ENCODE data around the gene PSPC1.
A peak's percentile ranks its signal among the peaks of the same experiment; 100 is the strongest.
"Not testable (repeated sequence)": the region's sequence is repeated elsewhere in the genome, so short reads cannot be mapped to it uniquely, and the experiment has no call there.

The PSPC1 gene

DNA sequence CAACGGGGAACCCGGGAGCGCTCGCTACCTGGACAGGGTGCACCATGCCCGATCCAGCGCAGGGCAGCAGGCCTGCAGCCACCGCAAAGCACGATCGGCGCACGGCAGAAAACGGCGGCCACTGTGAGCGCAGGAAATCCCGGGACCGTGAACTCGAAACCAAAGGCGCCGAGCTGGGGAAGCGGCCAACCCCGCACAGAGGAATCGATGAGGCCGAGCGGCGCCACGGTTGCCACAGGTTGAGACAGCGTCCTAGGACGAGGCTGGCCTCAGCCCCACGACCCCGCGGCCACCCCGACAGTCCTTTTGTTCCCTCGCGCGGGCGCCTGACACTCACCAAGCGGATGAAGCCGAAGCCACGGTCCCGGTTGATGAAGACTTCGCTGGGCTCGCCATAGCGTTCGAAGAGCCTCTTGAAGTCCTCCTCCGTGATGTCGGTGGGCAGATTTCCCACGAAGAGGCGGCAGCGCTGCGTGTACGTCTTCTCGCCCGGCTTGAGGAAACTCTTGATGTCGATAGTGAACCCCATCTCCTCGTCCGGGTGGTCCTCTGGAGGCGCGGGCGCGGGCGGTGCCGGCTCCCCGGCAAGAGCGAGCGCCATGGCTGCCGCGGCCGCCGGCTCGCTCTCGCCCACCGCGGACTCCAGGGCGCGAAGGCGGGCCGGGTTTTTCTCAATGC lies 557 bp downstream of the PSPC1 start:
- in situ Hi-C loops (cut with MboI; ENCODE audit: low pct_unique_long_range_greater_than_20kb, low sequenced_read_pairs, unreplicated experiment) = no loop called here
- TF ChIP-seq, protein P1, sequence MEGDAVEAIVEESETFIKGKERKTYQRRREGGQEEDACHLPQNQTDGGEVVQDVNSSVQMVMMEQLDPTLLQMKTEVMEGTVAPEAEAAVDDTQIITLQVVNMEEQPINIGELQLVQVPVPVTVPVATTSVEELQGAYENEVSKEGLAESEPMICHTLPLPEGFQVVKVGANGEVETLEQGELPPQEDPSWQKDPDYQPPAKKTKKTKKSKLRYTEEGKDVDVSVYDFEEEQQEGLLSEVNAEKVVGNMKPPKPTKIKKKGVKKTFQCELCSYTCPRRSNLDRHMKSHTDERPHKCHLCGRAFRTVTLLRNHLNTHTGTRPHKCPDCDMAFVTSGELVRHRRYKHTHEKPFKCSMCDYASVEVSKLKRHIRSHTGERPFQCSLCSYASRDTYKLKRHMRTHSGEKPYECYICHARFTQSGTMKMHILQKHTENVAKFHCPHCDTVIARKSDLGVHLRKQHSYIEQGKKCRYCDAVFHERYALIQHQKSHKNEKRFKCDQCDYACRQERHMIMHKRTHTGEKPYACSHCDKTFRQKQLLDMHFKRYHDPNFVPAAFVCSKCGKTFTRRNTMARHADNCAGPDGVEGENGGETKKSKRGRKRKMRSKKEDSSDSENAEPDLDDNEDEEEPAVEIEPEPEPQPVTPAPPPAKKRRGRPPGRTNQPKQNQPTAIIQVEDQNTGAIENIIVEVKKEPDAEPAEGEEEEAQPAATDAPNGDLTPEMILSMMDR (IDR thresholded peaks at IDR 0.05; ENCODE audit: extremely low read depth, insufficient read depth, missing control alignments) = no peak
- peak; percentile 53 for DNase-seq (ENCODE audit: low spot score)

DNA sequence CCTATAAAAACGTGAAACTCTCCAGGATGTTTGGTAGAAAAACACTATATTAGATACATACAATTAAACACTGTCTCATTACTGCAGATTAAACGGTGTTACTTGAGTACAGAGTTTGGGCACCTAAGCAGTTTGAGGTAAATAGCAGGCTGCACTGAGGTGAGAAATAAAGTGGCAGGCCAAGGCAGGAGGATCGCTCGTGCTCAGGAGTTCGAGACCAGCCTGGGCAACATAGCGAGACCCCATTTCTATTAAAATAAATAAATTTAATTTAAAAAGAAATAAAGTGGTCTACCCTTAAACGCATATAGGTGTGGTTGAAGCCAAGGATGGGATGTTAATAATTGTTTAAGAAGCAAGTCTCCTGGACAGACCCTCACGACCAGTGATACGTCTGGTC lies 1.2 kb downstream of the PSPC1 start:
- TF ChIP-seq, protein P1 (IDR thresholded peaks at IDR 0.05; ENCODE audit: extremely low read depth, insufficient read depth, missing control alignments) = no peak
- DNase-seq (ENCODE audit: low spot score) = no peak
- in situ Hi-C loops (cut with MboI; ENCODE audit: low pct_unique_long_range_greater_than_20kb, low sequenced_read_pairs, unreplicated experiment) = no loop called here

- in situ Hi-C loops (cut with MboI; ENCODE audit: low pct_unique_long_range_greater_than_20kb, low sequenced_read_pairs, unreplicated experiment); DNase-seq (ENCODE audit: low spot score): not testable (repeated sequence)
Observed at GRCh38 chr13:19780753-19781418, 1.9 kb downstream of the PSPC1 start.

GRCh38 chr13:19772306-19772705 lies 10.4 kb downstream of the PSPC1 start:
- in situ Hi-C loops (cut with MboI; ENCODE audit: low pct_unique_long_range_greater_than_20kb, low sequenced_read_pairs, unreplicated experiment) = no loop called here
- DNase-seq (ENCODE audit: low spot score) = no peak
- TF ChIP-seq, protein P1 (IDR thresholded peaks at IDR 0.05; ENCODE audit: extremely low read depth, insufficient read depth, missing control alignments) = no peak

GRCh38 chr13:19769854-19770253 lies 12.9 kb downstream of the PSPC1 start:
- in situ Hi-C loops (cut with MboI; ENCODE audit: low pct_unique_long_range_greater_than_20kb, low sequenced_read_pairs, unreplicated experiment) = no loop called here
- TF ChIP-seq, protein P1 (IDR thresholded peaks at IDR 0.05; ENCODE audit: extremely low read depth, insufficient read depth, missing control alignments) = no peak
- no peak for DNase-seq (ENCODE audit: low spot score)

GRCh38 chr13:19767966-19768365 lies 14.8 kb downstream of the PSPC1 start:
- in situ Hi-C loops (cut with MboI; ENCODE audit: low pct_unique_long_range_greater_than_20kb, low sequenced_read_pairs, unreplicated experiment) = no loop called here
- TF ChIP-seq, protein P1 (IDR thresholded peaks at IDR 0.05; ENCODE audit: extremely low read depth, insufficient read depth, missing control alignments) = no peak

DNA sequence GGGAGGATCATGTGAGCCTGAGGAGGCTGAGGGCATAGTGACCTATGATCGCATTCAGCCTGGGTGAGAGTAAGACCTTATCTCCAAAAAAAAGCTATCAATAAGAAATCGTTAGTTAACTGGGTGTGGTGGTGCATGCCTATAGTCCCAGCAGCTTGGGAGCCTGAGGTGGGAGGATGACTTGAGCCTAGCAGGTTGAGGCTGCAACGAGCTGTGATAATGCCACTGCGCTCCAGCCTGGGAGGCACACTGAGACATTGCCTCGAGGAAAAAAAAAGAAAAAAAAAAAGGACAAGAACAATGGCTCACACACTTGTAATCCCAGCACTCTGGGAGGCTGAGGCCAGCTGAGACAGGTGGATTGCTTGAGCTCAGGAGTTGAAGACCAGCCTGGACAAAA lies 16.2 kb downstream of the PSPC1 start:
- TF ChIP-seq, protein P1 (IDR thresholded peaks at IDR 0.05; ENCODE audit: extremely low read depth, insufficient read depth, missing control alignments) = no peak
- DNase-seq (ENCODE audit: low spot score) = no peak
- in situ Hi-C loops (cut with MboI; ENCODE audit: low pct_unique_long_range_greater_than_20kb, low sequenced_read_pairs, unreplicated experiment) = no loop called here

More at GRCh38 chr13:19767966-19768365, 14.8 kb downstream of the PSPC1 start:
- DNase-seq (ENCODE audit: low spot score) = no peak

All from GM13977 (cell line).